LNCAP (cell line): ENCODE data around the gene LAMTOR2.

Experiments used
- CTCF ChIP-seq: fragments of 450-650 bp; IDR thresholded peaks from 2 replicates; pipeline ENCODE4 v1.5.1; 2017; ENCODE audit warnings: mild to moderate bottlenecking

LAMTOR2 gene

GRCh38 chr1:156055281-156056048, 883 bp downstream of the LAMTOR2 start:
- no peak for TF ChIP-seq CTCF

- TF ChIP-seq CTCF, result no peak
These were observed 1.8 kb downstream of the LAMTOR2 start for GRCh38 chr1:156056326-156056849.

- no peak for TF ChIP-seq CTCF
These were observed 6.5 kb downstream of the LAMTOR2 start, which contains the start of gene RAB25 for GRCh38 chr1:156060937-156061636. Gene RAB25, plus strand, starts transcription at chr1:156061160. Its CDS starts 241 bp downstream, at chr1:156061401.

GRCh38 chr1:156062189-156062588, 7.6 kb downstream of the LAMTOR2 start:
- no peak for TF ChIP-seq CTCF

GRCh38 chr1:156063997-156064285, 9.4 kb downstream of the LAMTOR2 start:
- no peak for TF ChIP-seq CTCF

- no peak for TF ChIP-seq CTCF
These were observed 10.0 kb downstream of the LAMTOR2 start for GRCh38 chr1:156064615-156065014.

- TF ChIP-seq CTCF, result no peak
These were observed 10.6 kb downstream of the LAMTOR2 start for GRCh38 chr1:156065212-156065611.
